Smooth muscle cell (in vitro differentiated cells): Measurements from ENCODE around the gene GPR75. TPM values are rescaled to one million over a fixed set of nuclear protein-coding genes. Genes with fewer than 3 reads are reported as not detected.
"Not testable (repeated sequence)": the region's sequence is repeated elsewhere in the genome, so short reads cannot be mapped to it uniquely, and the experiment has no call there.

Experiments used
- DNase-seq: peaks from one replicate; lab custom pipeline; 2025; ENCODE audit not compliant: unreplicated experiment; lab: John Stamatoyannopoulos, UW
- H2AFZ ChIP-seq: fragments of 200-600 bp; sonication (generic); 2 replicates; pipeline ENCODE4 v1.6.0; 2016; ENCODE audit warnings: antibody characterized with exemption, low read depth, mild to moderate bottlenecking
- H3F3A ChIP-seq: fragments of 200-600 bp; sonication (generic); 2 replicates; pipeline ENCODE4 v1.6.0; 2017; ENCODE audit warnings: antibody characterized with exemption, low read depth
- H3K27ac ChIP-seq: fragments of 200-600 bp; sonication (generic); 2 replicates; pipeline ENCODE4 v1.5.1; 2016; ENCODE audit warnings: low read depth, mild to moderate bottlenecking
- H3K27me3 ChIP-seq: fragments of 200-600 bp; sonication (generic); 2 replicates; pipeline ENCODE4 v1.6.1; 2016; ENCODE audit warnings: low read depth, mild to moderate bottlenecking
- H3K36me3 ChIP-seq: fragments of 200-600 bp; sonication (generic); 2 replicates; pipeline ENCODE4 v1.5.1; 2016; ENCODE audit warnings: low read depth
- H3K4me1 ChIP-seq: fragments of 200-600 bp; sonication (generic); 2 replicates; pipeline ENCODE4 v1.5.1; 2016; ENCODE audit warnings: low read depth
- H3K4me2 ChIP-seq: fragments of 200-600 bp; sonication (generic); 2 replicates; pipeline ENCODE4 v1.6.0; 2016; ENCODE audit warnings: mild to moderate bottlenecking
- H3K4me3 ChIP-seq: fragments of 200-600 bp; sonication (generic); 2 replicates; pipeline ENCODE4 v1.5.1; 2016; ENCODE audit warnings: mild to moderate bottlenecking
- H3K79me2 ChIP-seq: fragments of 200-600 bp; sonication (generic); 2 replicates; pipeline ENCODE4 v1.6.0; 2016; ENCODE audit warnings: low read depth, mild to moderate bottlenecking
- H3K9ac ChIP-seq: fragments of 200-600 bp; sonication (generic); 2 replicates; pipeline ENCODE4 v1.6.0; 2016; ENCODE audit warnings: low read depth
- H3K9me3 ChIP-seq: fragments of 200-600 bp; sonication (generic); replicated peaks from 2 replicates; pipeline ENCODE4 v1.5.1; 2016; ENCODE audit warnings: low read depth
- H4K20me1 ChIP-seq: fragments of 200-600 bp; sonication (generic); 2 replicates; pipeline ENCODE4 v1.6.0; 2016; ENCODE audit warnings: low read depth
- WGBS: methylation state at CpG from one replicate; pipeline ENCODE4 v1.1.7; 2016; ENCODE audit warnings: low lambda C conversion rate; 5-methylcytosine and 5-hydroxymethylcytosine counted together
- polyA plus RNA-seq: library from polyadenylated mRNA; unstranded; fragments of >200 nt; fragmentation: Nextera tagmentation; extraction: Ambion mirVana; gene quantifications from 2 replicates; pipeline ENCODE4 v1.2.1, GENCODE V29; 2016
- total RNA-seq: library from RNA; depleted of rRNA; stranded (reverse); fragments of >200 nt; gene quantifications from 2 replicates; pipeline ENCODE4 v1.2.3, GENCODE V29; 2014
- TF ChIP-seq, protein P1 (sequence below): fragments of 200-600 bp; sonication (generic); IDR thresholded peaks from 2 replicates; pipeline ENCODE4 v1.5.1; 2017; ENCODE audit warnings: borderline replicate concordance, mild to moderate bottlenecking, antibody characterized with exemption; ENCODE audit not compliant: insufficient read depth, poor library complexity, severe bottlenecking

GPR75 gene
- total and polyA plus RNA-seq, 2 experiments from 2014 or later, result 0.22 to 1.5 TPM

DNA sequence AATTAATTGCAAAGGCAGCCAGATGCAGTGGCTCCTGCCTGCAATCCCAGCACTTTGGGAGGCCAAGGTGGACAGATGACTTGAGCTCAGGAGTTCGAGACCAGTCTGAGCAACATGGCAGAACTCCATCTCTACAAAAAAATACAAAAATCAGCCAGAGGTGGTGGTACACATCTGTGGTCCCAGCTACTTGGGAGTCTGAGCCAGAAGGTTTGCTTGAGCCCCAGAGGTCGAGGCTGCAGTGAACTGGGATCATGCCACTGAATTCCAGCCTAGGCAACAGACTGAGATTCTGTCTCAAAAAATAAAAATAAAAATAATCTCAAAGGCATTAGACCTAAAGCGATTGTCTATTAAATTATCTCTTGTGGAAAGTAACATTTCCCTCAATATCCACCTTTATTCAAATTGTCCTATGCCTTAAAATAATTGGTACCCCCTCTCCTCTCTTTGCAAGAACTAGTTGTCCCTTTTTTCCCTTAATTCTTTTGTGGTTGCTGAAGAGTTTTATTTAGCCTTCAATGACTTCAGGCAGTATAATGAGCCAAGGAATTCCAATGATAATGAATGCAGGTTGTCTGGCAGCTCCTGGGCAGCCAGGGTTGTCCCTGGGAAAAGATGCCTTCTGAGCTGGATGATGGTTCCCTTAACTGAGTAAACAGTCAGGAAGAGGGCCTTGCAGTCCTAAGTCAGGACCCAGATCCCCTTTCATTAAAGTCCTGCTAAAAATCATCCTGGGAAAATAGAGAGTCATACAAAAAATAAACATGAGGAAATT, 32.2 kb downstream of the GPR75 start:
- Histone ChIP-seq H3K27me3 (no peaks in the 10 kb centered on the region), H3K4me2 (no peak overlapping the region), H4K20me1 (no peaks in the 10 kb centered on the region), H3K9ac (no peak overlapping the region), H3K36me3 (no peaks in the 10 kb centered on the region), H3K27ac (no peak overlapping the region), H2AFZ (no peak overlapping the region), H3K4me3 (no peak overlapping the region), H3K79me2 (no peaks in the 10 kb centered on the region), H3F3A (no peaks in the 10 kb centered on the region), H3K9me3 (no peaks in the 10 kb centered on the region), H3K4me1 (no peaks in the 10 kb centered on the region)
- DNase-seq, result no peak
- WGBS, result 92% methylated on average over 3 of the region's 3 CpGs
- TF ChIP-seq, protein P1, sequence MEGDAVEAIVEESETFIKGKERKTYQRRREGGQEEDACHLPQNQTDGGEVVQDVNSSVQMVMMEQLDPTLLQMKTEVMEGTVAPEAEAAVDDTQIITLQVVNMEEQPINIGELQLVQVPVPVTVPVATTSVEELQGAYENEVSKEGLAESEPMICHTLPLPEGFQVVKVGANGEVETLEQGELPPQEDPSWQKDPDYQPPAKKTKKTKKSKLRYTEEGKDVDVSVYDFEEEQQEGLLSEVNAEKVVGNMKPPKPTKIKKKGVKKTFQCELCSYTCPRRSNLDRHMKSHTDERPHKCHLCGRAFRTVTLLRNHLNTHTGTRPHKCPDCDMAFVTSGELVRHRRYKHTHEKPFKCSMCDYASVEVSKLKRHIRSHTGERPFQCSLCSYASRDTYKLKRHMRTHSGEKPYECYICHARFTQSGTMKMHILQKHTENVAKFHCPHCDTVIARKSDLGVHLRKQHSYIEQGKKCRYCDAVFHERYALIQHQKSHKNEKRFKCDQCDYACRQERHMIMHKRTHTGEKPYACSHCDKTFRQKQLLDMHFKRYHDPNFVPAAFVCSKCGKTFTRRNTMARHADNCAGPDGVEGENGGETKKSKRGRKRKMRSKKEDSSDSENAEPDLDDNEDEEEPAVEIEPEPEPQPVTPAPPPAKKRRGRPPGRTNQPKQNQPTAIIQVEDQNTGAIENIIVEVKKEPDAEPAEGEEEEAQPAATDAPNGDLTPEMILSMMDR, result no peak

DNA sequence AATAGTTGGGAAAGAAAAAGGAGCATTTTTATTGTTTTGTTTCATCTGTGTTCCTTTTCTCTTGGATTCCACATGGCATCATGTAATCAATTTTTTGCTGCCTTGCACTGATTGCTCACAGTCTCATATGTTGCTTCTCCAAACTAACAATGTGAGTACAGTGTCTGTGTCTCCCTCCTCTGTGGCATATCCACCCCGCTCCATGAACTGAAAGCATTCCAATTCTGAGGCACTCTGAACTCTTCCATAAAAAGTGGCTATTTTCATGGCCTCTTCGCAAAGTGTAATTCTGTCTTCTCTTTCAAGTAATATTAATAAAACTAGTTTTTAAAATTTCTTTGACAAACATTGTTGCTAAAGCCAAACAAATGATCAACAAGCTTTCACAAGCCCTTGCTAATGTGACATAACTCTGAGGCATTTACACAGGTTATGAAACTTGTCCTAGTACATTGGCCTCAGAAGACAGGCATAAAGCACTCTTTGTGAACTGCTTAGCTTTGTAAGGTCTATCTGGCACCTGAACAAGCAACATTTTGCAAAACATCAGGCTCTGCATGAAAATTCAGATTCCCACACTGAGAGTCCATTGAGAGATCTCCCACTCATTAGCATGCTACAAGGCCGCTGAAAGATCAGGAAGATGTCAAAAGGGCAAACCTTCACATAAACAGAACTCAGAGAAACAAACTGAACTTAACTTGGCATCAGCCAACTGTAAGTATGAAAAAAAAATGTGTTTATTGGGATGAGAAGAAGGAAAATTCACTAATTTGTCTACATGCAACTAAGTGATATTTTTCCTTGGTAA, 33.0 kb downstream of the GPR75 start:
- no peak overlapping the region for H3K27ac ChIP-seq

DNA sequence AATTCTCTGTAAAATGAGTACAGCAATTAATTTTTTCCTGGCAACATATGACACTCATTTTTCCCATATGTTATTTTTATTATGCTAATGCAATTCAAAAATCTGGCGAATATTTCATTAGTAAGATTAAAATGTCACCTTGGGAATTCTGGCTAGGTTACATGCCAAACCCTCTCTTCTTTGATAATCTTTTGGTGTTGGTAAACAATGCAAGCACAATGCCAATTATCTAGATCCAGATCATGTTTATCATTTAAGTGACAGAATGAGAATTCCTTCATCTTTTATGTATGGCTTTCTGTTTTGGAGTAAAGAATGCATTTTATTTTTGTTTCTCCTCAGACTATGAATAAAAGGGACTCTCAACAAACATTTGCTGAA, 33.7 kb downstream of the GPR75 start:
- no peaks in the 10 kb centered on the region for H3F3A ChIP-seq
- no peak overlapping the region for H3K4me3 ChIP-seq
- no peaks in the 10 kb centered on the region for H3K79me2 ChIP-seq
- no peaks in the 10 kb centered on the region for H3K9me3 ChIP-seq
- no peaks in the 10 kb centered on the region for H3K4me1 ChIP-seq
- H4K20me1 ChIP-seq, result no peaks in the 10 kb centered on the region
- no peaks in the 10 kb centered on the region for H3K36me3 ChIP-seq
- no peak overlapping the region for H2AFZ ChIP-seq
- H3K27me3 ChIP-seq, result no peaks in the 10 kb centered on the region
- WGBS, result 81% methylated on average over 1 of the region's 1 CpG
- TF ChIP-seq, protein P1, result no peak
- DNase-seq, result no peak
- H3K9ac ChIP-seq, result no peak overlapping the region
- H3K4me2 ChIP-seq, result no peak overlapping the region
- no peak overlapping the region for H3K27ac ChIP-seq

More for the DNA sequence above, 33.0 kb downstream of the GPR75 start:
- no peak overlapping the region for H3K4me2 ChIP-seq
- no peak overlapping the region for H3K9ac ChIP-seq
- TF ChIP-seq, protein P1, result no peak
- H3K4me3 ChIP-seq, result no peak overlapping the region
- H3F3A ChIP-seq, result no peaks in the 10 kb centered on the region
- no peaks in the 10 kb centered on the region for H3K27me3 ChIP-seq
- H3K79me2 ChIP-seq, result no peaks in the 10 kb centered on the region
- H3K9me3 ChIP-seq, result no peaks in the 10 kb centered on the region
- no peak for DNase-seq
- H2AFZ ChIP-seq, result no peak overlapping the region
- no peaks in the 10 kb centered on the region for H3K36me3 ChIP-seq
- H4K20me1 ChIP-seq, result no peaks in the 10 kb centered on the region
- H3K4me1 ChIP-seq, result no peaks in the 10 kb centered on the region
- WGBS, result 81% methylated on average over 3 of the region's 3 CpGs

DNA sequence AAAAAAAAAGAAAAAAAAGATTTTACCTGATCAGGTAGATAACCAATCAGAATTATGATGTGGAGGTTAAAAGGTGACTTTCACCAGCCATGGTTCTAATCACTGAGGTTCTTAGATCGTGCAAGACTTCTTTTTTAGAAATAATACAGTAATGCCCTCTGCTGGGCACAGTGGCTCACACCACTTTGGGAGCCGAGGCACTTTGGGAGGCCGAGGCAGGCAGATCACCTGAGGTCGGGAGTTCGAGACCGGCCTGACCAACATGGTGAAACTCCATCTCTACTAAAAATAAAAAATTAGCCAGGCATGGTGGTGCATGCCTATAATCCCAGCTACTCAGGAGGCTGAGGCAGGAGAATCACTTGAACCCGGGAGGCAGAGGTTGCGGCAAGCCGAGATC, 36.1 kb downstream of the GPR75 start:
- H3K36me3 ChIP-seq, H3K9ac ChIP-seq, H2AFZ ChIP-seq, H3K4me1 ChIP-seq, H3K4me2 ChIP-seq, H3F3A ChIP-seq, H3K27ac ChIP-seq, H3K27me3 ChIP-seq, H4K20me1 ChIP-seq, DNase-seq, H3K4me3 ChIP-seq, H3K79me2 ChIP-seq, H3K9me3 ChIP-seq: not testable (repeated sequence)
- 91% methylated on average over 9 of the region's 9 CpGs for WGBS
